Measurements from ENCODE around the gene PANK1.

PANK1 gene

GRCh38 chr10:89659143-89660131, 14.4 kb upstream of the PANK1 start:
- TF ChIP-seq FOXM1 (IDR thresholded peaks at IDR 0.05; ENCODE audit: borderline replicate concordance, low read depth), result no peak
- TF ChIP-seq TAF1 (IDR thresholded peaks at IDR 0.05; ENCODE audit: low read depth), result no peak
- no peak for TF ChIP-seq TCF12 (IDR thresholded peaks at IDR 0.05; ENCODE audit: low read depth)
- no peak for TF ChIP-seq NFIC (IDR thresholded peaks at IDR 0.05)
- no peak for TF ChIP-seq MAX (IDR thresholded peaks at IDR 0.05)
- no peak for TF ChIP-seq CEBPB (IDR thresholded peaks at IDR 0.05)
- TF ChIP-seq TEAD4 (IDR thresholded peaks at IDR 0.05), result no peak
- TF ChIP-seq RAD21 (IDR thresholded peaks at IDR 0.05; ENCODE audit: low read depth), result no peak
- no peak for TF ChIP-seq REST (IDR thresholded peaks at IDR 0.05; ENCODE audit: low read depth)
- no peak for TF ChIP-seq ZBTB7A (IDR thresholded peaks at IDR 0.05; ENCODE audit: low read depth)
- TF ChIP-seq EP300 (IDR thresholded peaks at IDR 0.05; ENCODE audit: borderline replicate concordance), result no peak
- TF ChIP-seq EGR1 (IDR thresholded peaks at IDR 0.05), result no peak
- no peak for TF ChIP-seq USF1 (IDR thresholded peaks at IDR 0.05)

GRCh38 chr10:89657302-89657701, 12.3 kb upstream of the PANK1 start:
- TF ChIP-seq USF1 (IDR thresholded peaks at IDR 0.05) (no peak), FOXM1 (IDR thresholded peaks at IDR 0.05; ENCODE audit: borderline replicate concordance, low read depth) (no peak), MAX (IDR thresholded peaks at IDR 0.05) (no peak), ZBTB7A (IDR thresholded peaks at IDR 0.05; ENCODE audit: low read depth) (no peak), CEBPB (IDR thresholded peaks at IDR 0.05) (no peak), EGR1 (IDR thresholded peaks at IDR 0.05) (no peak), CREB1 (IDR thresholded peaks at IDR 0.05; ENCODE audit: low read depth) (no peak), NFIC (IDR thresholded peaks at IDR 0.05) (no peak), TAF1 (IDR thresholded peaks at IDR 0.05; ENCODE audit: low read depth) (no peak), TCF12 (IDR thresholded peaks at IDR 0.05; ENCODE audit: low read depth) (no peak), YY1 (IDR thresholded peaks at IDR 0.05; ENCODE audit: low read depth) (no peak), RAD21 (IDR thresholded peaks at IDR 0.05; ENCODE audit: low read depth) (no peak), TEAD4 (IDR thresholded peaks at IDR 0.05) (no peak)

DNA sequence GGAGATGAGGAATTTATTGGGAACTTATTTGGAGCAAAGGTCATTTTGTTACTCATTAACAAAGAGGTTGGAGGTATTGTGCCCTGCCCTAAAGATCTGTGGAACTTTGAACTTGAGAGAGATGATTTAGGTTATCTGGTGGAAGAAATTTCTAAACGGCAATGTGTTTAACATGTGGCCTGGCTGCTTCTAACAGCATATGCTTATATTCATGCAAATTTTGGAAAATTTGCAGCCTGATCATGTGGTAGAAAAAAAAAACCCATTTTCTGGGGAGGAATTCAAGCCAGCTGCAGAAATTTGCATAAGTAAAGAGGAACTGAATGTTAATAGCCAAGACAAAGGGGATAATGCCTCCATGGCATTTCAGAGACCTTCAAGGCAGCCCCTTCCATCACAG, 10.7 kb upstream of the PANK1 start:
- no peak for TF ChIP-seq TCF12 (IDR thresholded peaks at IDR 0.05; ENCODE audit: low read depth)
- TF ChIP-seq EP300 (IDR thresholded peaks at IDR 0.05; ENCODE audit: borderline replicate concordance), result no peak
- TF ChIP-seq FOXM1 (IDR thresholded peaks at IDR 0.05; ENCODE audit: borderline replicate concordance, low read depth), result no peak
- TF ChIP-seq EGR1 (IDR thresholded peaks at IDR 0.05), result no peak
- no peak for TF ChIP-seq REST (IDR thresholded peaks at IDR 0.05; ENCODE audit: low read depth)
- TF ChIP-seq MAX (IDR thresholded peaks at IDR 0.05), result no peak
- TF ChIP-seq TEAD4 (IDR thresholded peaks at IDR 0.05), result no peak
- TF ChIP-seq CEBPB (IDR thresholded peaks at IDR 0.05), result no peak
- no peak for TF ChIP-seq RAD21 (IDR thresholded peaks at IDR 0.05; ENCODE audit: low read depth)
- no peak for TF ChIP-seq ZBTB7A (IDR thresholded peaks at IDR 0.05; ENCODE audit: low read depth)
- TF ChIP-seq CREB1 (IDR thresholded peaks at IDR 0.05; ENCODE audit: low read depth), result no peak
- TF ChIP-seq TAF1 (IDR thresholded peaks at IDR 0.05; ENCODE audit: low read depth), result no peak
- no peak for TF ChIP-seq YY1 (IDR thresholded peaks at IDR 0.05; ENCODE audit: low read depth)
- TF ChIP-seq NFIC (IDR thresholded peaks at IDR 0.05), result no peak
- TF ChIP-seq USF1 (IDR thresholded peaks at IDR 0.05), result no peak

DNA sequence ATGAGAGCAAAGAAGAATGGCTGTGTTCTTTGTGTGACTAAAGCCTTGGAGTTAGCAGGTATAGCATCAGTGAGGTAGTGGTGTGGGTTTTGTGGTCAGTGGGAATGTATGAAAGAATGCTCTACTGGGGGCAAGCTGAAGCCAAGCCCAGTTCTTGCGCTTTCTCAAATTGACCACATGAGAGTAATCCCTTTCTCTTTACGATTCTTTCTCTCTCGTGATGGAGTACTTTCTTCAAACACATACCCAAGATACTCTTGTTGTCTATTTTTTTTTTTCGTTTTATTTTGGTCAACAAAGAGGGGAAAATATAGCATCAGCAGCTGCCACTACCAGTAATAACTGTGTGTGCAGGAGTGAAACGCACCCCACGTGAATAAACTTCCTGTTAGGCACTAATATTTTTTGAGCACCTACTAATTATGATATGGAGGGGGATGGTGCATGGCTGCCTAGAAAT, 8.4 kb upstream of the PANK1 start:
- TF ChIP-seq RAD21 (IDR thresholded peaks at IDR 0.05; ENCODE audit: low read depth) (no peak), ZBTB7A (IDR thresholded peaks at IDR 0.05; ENCODE audit: low read depth) (no peak), FOXM1 (IDR thresholded peaks at IDR 0.05; ENCODE audit: borderline replicate concordance, low read depth) (no peak), TCF12 (IDR thresholded peaks at IDR 0.05; ENCODE audit: low read depth) (no peak), YY1 (IDR thresholded peaks at IDR 0.05; ENCODE audit: low read depth) (no peak), CEBPB (IDR thresholded peaks at IDR 0.05) (no peak), REST (IDR thresholded peaks at IDR 0.05; ENCODE audit: low read depth) (no peak)
